Epithelial cell of proximal tubule (primary cell): ENCODE measurements around the gene TFDP1. TPM values are rescaled to one million over a fixed set of nuclear protein-coding genes. Genes with fewer than 3 reads are reported as not detected.

ENCODE experiments used
- DNase-seq: peaks from one replicate; pipeline ENCODE4 v3.0.0-alpha.2; 2011; ENCODE audit warnings: low read depth
- H3K4me3 ChIP-seq: 2 replicates; pipeline ENCODE4 v1.5.1; 2011; ENCODE audit warnings: low read depth, mild to moderate bottlenecking, low read length
- total RNA-seq: library from RNA; depleted of rRNA; stranded (reverse); fragments of >200 nt; gene quantifications from 2 replicates; pipeline ENCODE4 v1.2.3, GENCODE V29; 2015
- TF ChIP-seq, protein P1 (sequence below): conservative IDR thresholded peaks from 2 replicates; pipeline ENCODE4 v1.5.1; 2012; ENCODE audit warnings: low read depth, mild to moderate bottlenecking, low read length

The TFDP1 gene
- total RNA-seq, 1 donor from 2014 or later: 105 TPM

DNA sequence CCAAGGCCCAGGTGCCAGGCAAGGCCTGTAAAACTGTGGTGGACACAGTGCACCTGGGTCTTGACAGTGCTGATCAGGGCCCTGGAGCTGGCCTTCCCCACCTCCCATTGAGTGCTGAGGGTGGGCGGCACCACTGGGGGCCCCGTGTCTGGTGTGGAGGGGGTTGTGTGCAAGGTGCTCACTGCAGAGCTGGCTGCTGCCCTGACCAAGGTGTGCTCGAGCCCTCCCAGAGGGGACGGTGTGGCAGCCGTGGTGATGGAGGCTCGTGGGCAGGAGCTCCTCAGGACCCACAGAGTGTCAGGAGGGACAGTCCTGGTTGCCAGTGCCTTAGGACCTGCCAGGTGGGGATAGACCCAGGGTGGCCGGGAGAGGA lies 50.5 kb downstream of the TFDP1 start:
- TF ChIP-seq, protein P1, sequence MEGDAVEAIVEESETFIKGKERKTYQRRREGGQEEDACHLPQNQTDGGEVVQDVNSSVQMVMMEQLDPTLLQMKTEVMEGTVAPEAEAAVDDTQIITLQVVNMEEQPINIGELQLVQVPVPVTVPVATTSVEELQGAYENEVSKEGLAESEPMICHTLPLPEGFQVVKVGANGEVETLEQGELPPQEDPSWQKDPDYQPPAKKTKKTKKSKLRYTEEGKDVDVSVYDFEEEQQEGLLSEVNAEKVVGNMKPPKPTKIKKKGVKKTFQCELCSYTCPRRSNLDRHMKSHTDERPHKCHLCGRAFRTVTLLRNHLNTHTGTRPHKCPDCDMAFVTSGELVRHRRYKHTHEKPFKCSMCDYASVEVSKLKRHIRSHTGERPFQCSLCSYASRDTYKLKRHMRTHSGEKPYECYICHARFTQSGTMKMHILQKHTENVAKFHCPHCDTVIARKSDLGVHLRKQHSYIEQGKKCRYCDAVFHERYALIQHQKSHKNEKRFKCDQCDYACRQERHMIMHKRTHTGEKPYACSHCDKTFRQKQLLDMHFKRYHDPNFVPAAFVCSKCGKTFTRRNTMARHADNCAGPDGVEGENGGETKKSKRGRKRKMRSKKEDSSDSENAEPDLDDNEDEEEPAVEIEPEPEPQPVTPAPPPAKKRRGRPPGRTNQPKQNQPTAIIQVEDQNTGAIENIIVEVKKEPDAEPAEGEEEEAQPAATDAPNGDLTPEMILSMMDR: no peak
- DNase-seq: no peak
- H3K4me3 ChIP-seq: no peak overlapping the region

DNA sequence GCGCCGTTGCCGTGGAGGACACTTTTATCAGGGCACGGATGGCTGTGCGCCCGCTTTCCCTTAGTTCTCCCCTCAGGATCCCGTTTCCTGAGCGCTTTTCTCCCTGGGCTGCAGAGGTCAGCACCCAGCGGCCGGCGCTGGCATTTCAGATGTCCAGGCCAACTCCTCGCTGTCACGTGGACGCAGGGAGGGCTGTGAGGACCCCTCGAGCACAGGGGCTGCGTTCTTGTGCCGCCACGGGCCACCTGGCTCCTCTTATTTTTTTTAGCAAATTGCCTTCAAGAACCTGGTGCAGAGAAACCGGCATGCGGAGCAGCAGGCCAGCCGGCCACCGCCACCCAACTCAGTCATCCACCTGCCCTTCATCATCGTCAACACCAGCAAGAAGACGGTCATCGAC lies 51.2 kb downstream of the TFDP1 start:
- H3K4me3 ChIP-seq: no peak overlapping the region
- no peak for DNase-seq
- TF ChIP-seq, protein P1: no peak

DNA sequence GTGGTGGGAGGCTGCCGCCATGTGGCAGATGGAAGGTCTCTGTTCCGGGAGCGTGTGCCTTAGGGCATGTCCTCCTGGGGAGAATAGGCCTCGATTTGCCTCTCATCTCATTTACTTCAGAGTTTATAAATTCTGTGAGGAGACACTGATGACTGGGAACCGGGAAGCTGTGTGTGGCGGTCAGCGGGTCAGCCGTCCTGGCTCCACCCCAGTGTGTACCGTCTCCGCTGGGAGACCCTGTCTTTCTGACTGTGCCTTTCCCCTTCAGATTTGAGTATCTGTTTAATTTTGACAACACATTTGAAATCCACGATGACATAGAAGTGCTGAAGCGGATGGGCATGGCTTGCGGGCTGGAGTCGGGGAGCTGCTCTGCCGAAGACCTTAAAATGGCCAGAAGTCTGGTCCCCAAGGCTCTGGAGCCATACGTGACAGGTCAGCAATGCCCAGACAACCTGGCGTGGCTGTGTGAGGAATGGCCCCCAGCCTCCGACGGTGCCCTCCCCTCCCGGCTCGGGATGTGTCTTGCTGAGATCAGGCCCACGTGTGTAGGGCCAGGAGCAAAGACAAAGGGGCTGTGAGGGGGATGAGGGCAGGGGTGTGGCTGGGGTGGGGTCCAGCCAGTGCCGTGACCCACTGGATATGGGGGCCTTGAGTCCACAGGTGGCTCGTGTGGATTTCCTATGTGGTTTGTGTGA lies 51.9 kb downstream of the TFDP1 start:
- no peak overlapping the region for H3K4me3 ChIP-seq
- no peak for DNase-seq
- TF ChIP-seq, protein P1: no peak

DNA sequence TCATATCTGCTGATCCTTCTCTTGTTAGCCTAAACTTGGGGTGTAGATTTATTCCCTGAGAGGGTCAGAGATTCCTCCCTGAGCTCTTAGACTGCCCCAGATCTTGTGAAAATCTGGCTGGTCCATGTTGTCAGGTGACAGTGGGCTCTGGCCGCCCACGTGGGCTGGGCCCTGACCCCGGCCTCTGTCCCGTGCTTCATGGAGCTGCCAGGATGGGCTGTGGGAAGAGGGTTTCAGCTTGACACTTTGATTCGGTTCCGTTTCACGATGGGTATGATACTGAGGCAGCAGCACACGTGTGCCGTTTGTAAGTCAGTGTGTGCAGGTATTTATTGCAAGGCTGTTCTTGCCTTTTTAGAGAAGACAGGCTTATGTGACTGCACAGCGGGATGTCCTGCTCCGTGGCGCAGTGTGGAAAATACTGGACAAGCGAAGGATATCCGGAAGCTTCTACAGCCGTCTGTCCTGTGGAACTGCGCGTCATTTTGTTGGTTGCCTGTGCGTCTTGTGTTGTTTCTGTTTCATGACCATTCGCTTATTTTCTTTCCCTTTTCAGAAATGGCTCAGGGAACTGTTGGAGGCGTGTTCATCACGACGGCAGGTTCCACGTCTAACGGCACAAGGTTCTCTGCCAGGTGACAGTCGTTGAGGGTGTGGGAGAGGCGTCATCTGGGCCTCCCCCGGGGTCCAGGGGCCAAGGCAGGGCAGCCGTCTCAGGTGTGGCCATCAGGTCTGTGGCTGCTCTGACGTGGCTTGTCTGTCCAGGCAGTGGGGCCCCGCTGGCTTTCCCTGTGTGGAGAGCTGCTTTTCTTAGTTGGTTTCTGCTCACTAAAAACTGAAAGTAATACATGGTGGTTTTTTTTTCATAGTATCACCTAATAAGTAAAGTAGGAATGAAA lies 53.0 kb downstream of the TFDP1 start:
- H3K4me3 ChIP-seq: no peak overlapping the region
- no peak for DNase-seq
- TF ChIP-seq, protein P1: no peak

DNA sequence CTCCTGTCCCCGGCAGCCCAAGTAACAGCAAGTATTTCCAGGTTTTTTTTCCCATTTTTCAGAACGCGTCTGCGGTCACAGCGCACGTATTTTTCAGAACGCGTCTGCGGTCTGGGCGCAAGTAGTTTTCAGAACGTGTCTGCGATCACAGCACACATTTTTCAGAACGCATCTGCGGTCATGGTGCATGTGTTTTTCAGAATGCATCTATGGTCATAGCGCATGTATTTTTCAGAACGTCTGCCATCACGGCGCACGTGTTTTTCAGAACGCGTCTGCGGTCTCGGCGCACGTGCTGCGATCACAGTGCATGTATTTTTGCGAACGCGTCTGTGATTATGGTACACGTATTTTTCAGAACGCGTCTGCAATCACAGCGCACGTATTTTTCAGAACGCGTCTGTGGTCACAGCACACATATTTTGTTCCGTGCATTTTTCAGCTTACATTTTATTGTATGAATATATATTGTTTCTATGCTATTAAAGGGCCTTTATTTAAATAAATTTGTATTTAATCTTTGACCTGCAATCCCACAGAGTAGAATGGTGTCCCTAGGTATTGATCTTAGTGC lies 53.7 kb downstream of the TFDP1 start:
- no peak overlapping the region for H3K4me3 ChIP-seq
- DNase-seq: no peak
- TF ChIP-seq, protein P1: no peak

DNA sequence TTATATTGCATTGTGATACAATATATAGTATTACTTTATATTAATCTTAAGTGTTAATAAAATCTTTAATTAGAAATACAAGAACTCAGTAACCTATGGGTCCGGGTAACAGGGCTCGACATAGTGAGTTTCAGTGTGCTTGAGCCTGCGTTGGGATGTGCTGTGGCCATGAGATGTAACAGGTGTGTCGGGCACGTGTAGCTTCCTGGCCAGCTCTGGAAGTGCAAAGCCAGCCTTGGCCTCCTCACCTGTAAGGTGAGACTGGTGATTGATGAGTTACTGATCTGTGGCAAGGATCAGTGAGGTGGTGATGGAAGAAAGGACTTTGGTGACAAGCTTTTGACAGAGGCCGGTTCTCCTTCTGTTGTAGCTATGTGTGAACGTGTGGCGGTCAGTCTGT lies 54.3 kb downstream of the TFDP1 start:
- H3K4me3 ChIP-seq: no peak overlapping the region
- TF ChIP-seq, protein P1: no peak

More for the DNA sequence above, 54.3 kb downstream of the TFDP1 start:
- no peak for DNase-seq
